ENCODE results near the gene DMRT3. TPM values are rescaled to one million over a fixed set of nuclear protein-coding genes. Genes with fewer than 3 reads are reported as not detected.
A peak's percentile ranks its signal among the peaks of the same experiment; 100 is the strongest.

Gene DMRT3
- total RNA-seq, 1 donor from 2014 or later: 0.41 TPM

DNA sequence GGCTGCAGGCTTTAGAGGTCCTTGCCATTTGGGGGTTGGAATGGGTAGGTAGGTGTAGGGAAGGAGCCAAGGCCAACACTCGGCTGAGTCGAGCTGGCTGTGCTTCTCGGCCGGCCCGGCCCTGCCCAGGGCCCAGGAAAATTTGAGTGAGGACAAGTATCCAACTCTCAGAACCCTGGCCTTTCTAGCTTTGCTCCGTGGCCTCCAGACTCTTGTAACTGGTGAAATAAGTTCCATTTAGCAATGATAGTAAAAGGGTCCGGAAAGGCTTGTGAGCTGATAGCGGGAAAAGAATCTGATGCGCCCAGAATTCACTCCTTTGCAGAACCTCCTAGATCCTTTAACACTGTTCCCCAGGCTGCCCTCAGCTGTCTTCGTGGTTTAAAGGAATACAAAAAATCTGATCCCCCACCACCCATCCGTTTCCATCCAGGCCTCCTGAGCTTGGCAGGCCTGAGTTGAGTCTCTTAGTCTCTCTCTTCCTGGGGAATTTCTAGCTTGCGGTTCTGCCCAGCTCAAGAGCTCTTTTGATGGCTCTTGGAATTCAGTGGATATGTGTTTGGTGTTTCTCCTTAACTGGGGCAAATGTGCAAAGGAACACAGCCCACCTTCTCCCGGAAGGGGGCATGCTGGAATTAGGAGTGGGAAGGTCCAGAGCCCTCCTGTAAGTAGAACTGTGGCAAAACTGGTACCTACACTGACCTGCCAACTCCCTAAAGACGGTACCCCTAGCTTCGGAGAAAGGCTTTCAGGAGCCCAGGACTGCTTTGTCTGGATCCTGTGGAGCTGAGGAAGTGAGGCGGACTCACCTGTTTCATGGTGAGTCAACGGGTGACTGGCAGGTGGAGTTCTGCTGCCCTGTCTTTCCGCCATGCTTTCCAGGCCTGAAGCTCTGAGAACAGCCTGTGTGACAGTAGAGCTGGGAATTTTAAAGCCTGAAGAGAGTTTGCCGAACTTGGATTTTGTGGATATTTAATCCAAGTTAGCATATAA is 1.7 kb downstream of the DMRT3 start:
- Histone ChIP-seq H3K4me1 (peaks cover 27% of the 10 kb centered on the region), H3K36me3 (no peaks in the 10 kb centered on the region), H3F3A (ENCODE audit: low read depth) (peaks cover 37% of the 10 kb centered on the region), H3K27ac (no peak overlapping the region), H3K9me3 (ENCODE audit: low read depth) (no peaks in the 10 kb centered on the region), H3K27me3 (peaks cover 98% of the 10 kb centered on the region), H3K79me2 (ENCODE audit: low read depth) (no peaks in the 10 kb centered on the region), H3K4me3 (peak overlapping the region; percentile 55), H3K4me2 (peak overlapping the region; percentile 85), H2AFZ (replicated peaks) (no peak overlapping the region), H3K9ac (no peak overlapping the region), H4K20me1 (ENCODE audit: low read depth) (peaks cover 31% of the 10 kb centered on the region)
- Mint-ChIP-seq H3K4me1 (peaks cover 40% of the 10 kb centered on the region), H3K36me3 (peaks cover 2% of the 10 kb centered on the region), H3K9me3 (no peaks in the 10 kb centered on the region), H3K27ac (peak overlapping the region; percentile 54), H3K4me3 (peak overlapping the region; percentile 86), H3K27me3 (ENCODE audit: insufficient read depth, low read depth) (peaks cover 78% of the 10 kb centered on the region)
- peak; percentile 12 for TF ChIP-seq EZH2 (IDR thresholded peaks at IDR 0.05)
- TF ChIP-seq, protein P1, sequence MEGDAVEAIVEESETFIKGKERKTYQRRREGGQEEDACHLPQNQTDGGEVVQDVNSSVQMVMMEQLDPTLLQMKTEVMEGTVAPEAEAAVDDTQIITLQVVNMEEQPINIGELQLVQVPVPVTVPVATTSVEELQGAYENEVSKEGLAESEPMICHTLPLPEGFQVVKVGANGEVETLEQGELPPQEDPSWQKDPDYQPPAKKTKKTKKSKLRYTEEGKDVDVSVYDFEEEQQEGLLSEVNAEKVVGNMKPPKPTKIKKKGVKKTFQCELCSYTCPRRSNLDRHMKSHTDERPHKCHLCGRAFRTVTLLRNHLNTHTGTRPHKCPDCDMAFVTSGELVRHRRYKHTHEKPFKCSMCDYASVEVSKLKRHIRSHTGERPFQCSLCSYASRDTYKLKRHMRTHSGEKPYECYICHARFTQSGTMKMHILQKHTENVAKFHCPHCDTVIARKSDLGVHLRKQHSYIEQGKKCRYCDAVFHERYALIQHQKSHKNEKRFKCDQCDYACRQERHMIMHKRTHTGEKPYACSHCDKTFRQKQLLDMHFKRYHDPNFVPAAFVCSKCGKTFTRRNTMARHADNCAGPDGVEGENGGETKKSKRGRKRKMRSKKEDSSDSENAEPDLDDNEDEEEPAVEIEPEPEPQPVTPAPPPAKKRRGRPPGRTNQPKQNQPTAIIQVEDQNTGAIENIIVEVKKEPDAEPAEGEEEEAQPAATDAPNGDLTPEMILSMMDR (IDR thresholded peaks at IDR 0.05): no peak
- peak; percentile 17 for TF ChIP-seq EZH2phosphoT487 (IDR thresholded peaks at IDR 0.05)
- DNase-seq (ENCODE audit: low spot score): no peak

- Mint-ChIP-seq H3K4me1 (peaks cover 21% of the 10 kb centered on the region), H3K4me3 (peak overlapping the region; percentile 2), H3K27ac (no peak overlapping the region), H3K36me3 (peaks cover 2% of the 10 kb centered on the region), H3K9me3 (no peaks in the 10 kb centered on the region), H3K27me3 (ENCODE audit: insufficient read depth, low read depth) (peaks cover 73% of the 10 kb centered on the region)
- Histone ChIP-seq H2AFZ (replicated peaks) (no peak overlapping the region), H3K4me3 (no peak overlapping the region), H3K36me3 (no peaks in the 10 kb centered on the region), H3K27me3 (peaks cover 100% of the 10 kb centered on the region), H3K9me3 (ENCODE audit: low read depth) (no peaks in the 10 kb centered on the region), H4K20me1 (ENCODE audit: low read depth) (peaks cover 31% of the 10 kb centered on the region), H3K79me2 (ENCODE audit: low read depth) (no peaks in the 10 kb centered on the region), H3K4me2 (no peak overlapping the region), H3K27ac (no peak overlapping the region), H3K9ac (no peak overlapping the region), H3K4me1 (peaks cover 11% of the 10 kb centered on the region), H3F3A (ENCODE audit: low read depth) (peaks cover 18% of the 10 kb centered on the region)
- DNase-seq (ENCODE audit: low spot score): no peak
- TF ChIP-seq EZH2phosphoT487 (IDR thresholded peaks at IDR 0.05): no peak
These were observed 3.5 kb downstream of the DMRT3 start for GRCh38 chr9:979983-980382.

DNA sequence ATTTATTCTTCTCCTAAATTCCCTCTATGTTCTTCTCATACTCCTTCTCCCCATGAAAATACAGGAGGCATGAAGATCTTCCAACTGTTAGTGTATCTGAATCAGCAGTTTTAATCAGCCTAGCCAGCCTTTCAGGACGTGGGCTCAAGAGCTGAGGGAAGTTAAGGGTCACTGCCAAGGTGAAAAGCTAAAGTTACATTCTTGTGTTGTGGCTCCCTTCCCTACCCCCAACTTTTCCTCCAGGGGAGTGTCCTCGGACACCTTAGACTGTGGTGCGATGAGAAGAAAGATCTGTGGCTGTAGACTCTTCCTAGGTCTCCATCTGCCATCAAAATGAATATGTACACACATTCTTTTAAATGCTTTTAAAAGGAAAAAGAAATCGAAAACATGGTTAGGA is 4.2 kb downstream of the DMRT3 start:
- peaks cover 69% of the 10 kb centered on the region for H3K27me3 Mint-ChIP-seq (ENCODE audit: insufficient read depth, low read depth)
- no peak overlapping the region for H3K27ac Mint-ChIP-seq
- peaks cover 15% of the 10 kb centered on the region for H3K4me1 Mint-ChIP-seq
- Histone ChIP-seq H4K20me1 (ENCODE audit: low read depth) (peaks cover 31% of the 10 kb centered on the region), H3K36me3 (no peaks in the 10 kb centered on the region), H3K27ac (no peak overlapping the region), H3F3A (ENCODE audit: low read depth) (peaks cover 12% of the 10 kb centered on the region), H3K4me2 (no peak overlapping the region), H3K79me2 (ENCODE audit: low read depth) (no peaks in the 10 kb centered on the region), H2AFZ (replicated peaks) (no peak overlapping the region), H3K27me3 (peaks cover 100% of the 10 kb centered on the region), H3K4me3 (no peak overlapping the region), H3K9me3 (ENCODE audit: low read depth) (no peaks in the 10 kb centered on the region), H3K4me1 (peaks cover 4% of the 10 kb centered on the region), H3K9ac (no peak overlapping the region)
- no peaks in the 10 kb centered on the region for H3K9me3 Mint-ChIP-seq
- no peak for DNase-seq (ENCODE audit: low spot score)
- H3K4me3 Mint-ChIP-seq: peak overlapping the region; percentile 2
- TF ChIP-seq, protein P1 (IDR thresholded peaks at IDR 0.05): no peak
- TF ChIP-seq EZH2phosphoT487 (IDR thresholded peaks at IDR 0.05) (no peak), EZH2 (IDR thresholded peaks at IDR 0.05) (no peak)
- peaks cover 2% of the 10 kb centered on the region for H3K36me3 Mint-ChIP-seq

DNA sequence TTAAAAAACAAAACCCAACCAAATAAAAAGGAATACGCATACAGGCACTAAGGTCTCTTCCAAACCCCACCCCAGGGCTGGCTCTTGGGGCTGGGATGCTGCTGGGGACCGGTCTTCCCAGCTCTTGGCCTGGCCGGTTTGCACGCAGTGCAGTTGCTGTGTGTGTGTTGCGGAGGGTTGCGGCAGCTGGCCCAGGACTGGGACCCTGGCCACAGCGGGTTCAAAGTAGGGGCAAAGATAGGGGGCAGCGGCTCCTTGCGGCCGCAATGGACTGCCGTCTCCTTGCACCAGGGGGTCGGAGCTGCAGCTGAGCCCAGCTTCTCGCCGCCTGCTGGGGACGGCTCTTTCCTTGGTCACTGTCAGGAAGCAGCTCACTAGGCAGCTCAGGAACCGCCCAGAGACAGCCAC is 5.0 kb downstream of the DMRT3 start:
- Mint-ChIP-seq H3K27me3 (ENCODE audit: insufficient read depth, low read depth) (peaks cover 64% of the 10 kb centered on the region), H3K36me3 (peaks cover 3% of the 10 kb centered on the region), H3K27ac (no peak overlapping the region), H3K9me3 (no peaks in the 10 kb centered on the region), H3K4me1 (peaks cover 10% of the 10 kb centered on the region), H3K4me3 (no peak overlapping the region)
- Histone ChIP-seq H3K36me3 (no peaks in the 10 kb centered on the region), H3K4me3 (no peak overlapping the region), H3K9me3 (ENCODE audit: low read depth) (no peaks in the 10 kb centered on the region), H3K27me3 (peaks cover 100% of the 10 kb centered on the region), H3K4me1 (no peaks in the 10 kb centered on the region), H4K20me1 (ENCODE audit: low read depth) (peaks cover 31% of the 10 kb centered on the region), H3K79me2 (ENCODE audit: low read depth) (no peaks in the 10 kb centered on the region), H2AFZ (replicated peaks) (no peak overlapping the region), H3K4me2 (no peak overlapping the region), H3F3A (ENCODE audit: low read depth) (peaks cover 5% of the 10 kb centered on the region), H3K27ac (no peak overlapping the region), H3K9ac (no peak overlapping the region)
- TF ChIP-seq EZH2 (IDR thresholded peaks at IDR 0.05) (peak; percentile 62), EZH2phosphoT487 (IDR thresholded peaks at IDR 0.05) (no peak)
- TF ChIP-seq, protein P1 (IDR thresholded peaks at IDR 0.05): peak; percentile 50
- peak; percentile 63 for DNase-seq (ENCODE audit: low spot score)
